Transverse colon (tissue), 4 donors: ENCODE results near the gene TBL1XR1. TPM values are rescaled to one million over a fixed set of nuclear protein-coding genes. Genes with fewer than 3 reads are reported as not detected.

Experiments
- DNase-seq: peaks from one replicate; pipeline ENCODE4 v3.0.0-alpha.2; 2019
- H3K27ac ChIP-seq, 4 donors: fragments of 200-600 bp; sonication (generic); 2 replicates each; pipeline ENCODE4 v1.5.1; 2016 to 2018; ENCODE audit warnings: inconsistent platforms in 4 of 4
- H3K27me3 ChIP-seq: fragments of 200-600 bp; sonication (generic); 2 replicates; pipeline ENCODE4 v1.5.1; 2017; ENCODE audit warnings: inconsistent platforms
- H3K36me3 ChIP-seq, 4 donors: fragments of 200-600 bp; sonication (generic); 2 replicates each; pipeline ENCODE4 v1.5.1; 2017 to 2019; ENCODE audit warnings: inconsistent platforms in 4 of 4
- H3K4me1 ChIP-seq, 4 donors: fragments of 200-600 bp; sonication (generic); 2 replicates each; pipeline ENCODE4 v1.5.1; 2017 to 2020; ENCODE audit warnings: inconsistent platforms in 4 of 4
- H3K4me3 ChIP-seq, 4 donors: fragments of 200-600 bp; sonication (generic); 1 replicate in 1 of 4; 2 replicates in 3 of 4; pipeline versions ENCODE4 v1.5.1 to v1.6.1; 2017 to 2019; ENCODE audit warnings: inconsistent platforms in 4 of 4
- H3K9me3 ChIP-seq, 2 donors: fragments of 200-600 bp; sonication (generic); 2 replicates each; pipeline ENCODE4 v1.5.1; 2017 to 2019; ENCODE audit warnings: inconsistent platforms in 2 of 2
- CTCF ChIP-seq, 5 experiments: fragments of 200-600 bp in 3 of 5; fragments of 450-650 bp in 2 of 5; sonication (generic) in 3 of 5; IDR thresholded peaks; 1 replicate in 2 of 5; 2 replicates in 3 of 5; pipeline ENCODE4 v1.5.1; 2016 to 2017; ENCODE audit warnings: antibody characterized with exemption in 5 of 5, inconsistent platforms in 3 of 5, mild to moderate bottlenecking in 2 of 5, moderate library complexity in 1 of 5
- EP300 ChIP-seq: sonication (generic); formaldehyde crosslinking; IDR thresholded peaks from one replicate; pipeline ENCODE4 v1.6.1; 2017; ENCODE audit warnings: antibody characterized with exemption, low read depth
- POLR2A ChIP-seq: fragments of 450-650 bp; IDR thresholded peaks from one replicate; pipeline ENCODE4 v1.6.1; 2016; ENCODE audit warnings: antibody characterized with exemption, mild to moderate bottlenecking, moderate library complexity
- POLR2AphosphoS5 ChIP-seq, 3 donors: sonication (generic); formaldehyde crosslinking; IDR thresholded peaks; one replicate each; pipeline ENCODE4 v1.6.1; 2016; ENCODE audit warnings: antibody characterized with exemption in 3 of 3
- WGBS, 2 donors: methylation state at CpG; one replicate each; pipeline ENCODE4 v1.1.5; 2018; ENCODE audit warnings: low coverage in 1 of 2; 5-methylcytosine and 5-hydroxymethylcytosine counted together
- in situ Hi-C, 4 donors: fragments of 200-750 bp; cut with MboI; loops; one replicate each; pipeline versions ENCODE4 v1.15.0 to v1.15.1; 2017; ENCODE audit warnings: low sequenced_read_pairs in 3 of 4, low pct_ligation_motif_present in 1 of 4, low pct_unique_long_range_greater_than_20kb in 1 of 4
- intact Hi-C: fragments of 100-400 bp; cut with DNase I; formaldehyde crosslinking; loops from one replicate; pipeline ENCODE4 v1.15.1; 2023; ENCODE audit warnings: low total_unique reads
- total RNA-seq, 4 donors: library from RNA; depleted of rRNA; stranded (reverse); fragments of >200 nt; gene quantifications; one replicate each; pipeline ENCODE4 v1.1.0, GENCODE V29; 2016

TBL1XR1 gene
- total RNA-seq, 4 donors from 2014 or later, result 39.4 to 131 (median 68.1) TPM

GRCh38 chr3:176994891-176995781 is 202.1 kb downstream of the TBL1XR1 start:
- Histone ChIP-seq H3K4me3 (no peak overlapping the region), H3K27ac (no peak overlapping the region), H3K9me3 (no peaks in the 10 kb centered on the region), H3K36me3 (no peaks in the 10 kb centered on the region), H3K27me3 (no peaks in the 10 kb centered on the region), H3K4me1 (no peaks in the 10 kb centered on the region)
- DNase-seq, result no peak
- in situ Hi-C loops (no loop called here), intact Hi-C loops (no loop called here)
- TF ChIP-seq POLR2A (no peak), CTCF (IDR thresholded peaks at IDR 0.05) (no peak), EP300 (no peak), POLR2AphosphoS5 (IDR thresholded peaks at IDR 0.05) (no peak)
- 73 to 85% methylated on average over 2 to 4 of the region's 4 CpGs for WGBS, 2 donors

GRCh38 chr3:176994393-176994792 is 202.9 kb downstream of the TBL1XR1 start:
- intact Hi-C loops, result no loop called here
- no peak overlapping the region for H3K27ac ChIP-seq
- in situ Hi-C loops, result no loop called here
- H3K36me3 ChIP-seq, result no peaks in the 10 kb centered on the region
- no peaks in the 10 kb centered on the region for H3K27me3 ChIP-seq
- TF ChIP-seq CTCF (IDR thresholded peaks at IDR 0.05) (no peak), EP300 (no peak), POLR2A (no peak), POLR2AphosphoS5 (IDR thresholded peaks at IDR 0.05) (no peak)
- no peaks in the 10 kb centered on the region for H3K4me1 ChIP-seq
- H3K9me3 ChIP-seq, result no peaks in the 10 kb centered on the region
- WGBS, 2 donors, result 50 to 79% methylated on average over 1 of the region's 1 CpG
- no peak for DNase-seq
- H3K4me3 ChIP-seq, result no peak overlapping the region

- DNase-seq, result no peak
- H3K4me3 ChIP-seq, result no peak overlapping the region
- no peak overlapping the region for H3K27ac ChIP-seq
- H3K36me3 ChIP-seq, result no peaks in the 10 kb centered on the region
- intact Hi-C loops, result no loop called here
- H3K27me3 ChIP-seq, result no peaks in the 10 kb centered on the region
- no peak for TF ChIP-seq POLR2A
- TF ChIP-seq EP300, result no peak
- no peak for TF ChIP-seq CTCF (IDR thresholded peaks at IDR 0.05)
- H3K9me3 ChIP-seq, result no peaks in the 10 kb centered on the region
- 83 to 84% methylated on average over 3 of the region's 3 CpGs for WGBS, 2 donors
- in situ Hi-C loops, result no loop called here
- no peaks in the 10 kb centered on the region for H3K4me1 ChIP-seq
Measured at GRCh38 chr3:176992978-176993377, 204.3 kb downstream of the TBL1XR1 start.

GRCh38 chr3:176992565-176992964 is 204.7 kb downstream of the TBL1XR1 start:
- Histone ChIP-seq H3K9me3 (no peaks in the 10 kb centered on the region), H3K27ac (no peak overlapping the region), H3K27me3 (no peaks in the 10 kb centered on the region), H3K4me3 (no peak overlapping the region), H3K4me1 (no peaks in the 10 kb centered on the region), H3K36me3 (no peaks in the 10 kb centered on the region)
- DNase-seq, result no peak
- intact Hi-C loops, result no loop called here
- WGBS, 2 donors, result 92 to 93% methylated on average over 5 to 11 of the region's 11 CpGs
- TF ChIP-seq CTCF (IDR thresholded peaks at IDR 0.05) (no peak), POLR2AphosphoS5 (IDR thresholded peaks at IDR 0.05) (no peak), EP300 (no peak), POLR2A (no peak)
- in situ Hi-C loops, result no loop called here
